GM18909 (cell line): ENCODE results near the gene DBN1.
"Not testable (repeated sequence)": the region's sequence is repeated elsewhere in the genome, so short reads cannot be mapped to it uniquely, and the experiment has no call there.

Source experiments
- ATAC-seq: cut with Tn5 transposase; IDR thresholded peaks from one replicate; pipeline ENCODE4 v1.9.1; 2021; ENCODE audit warnings: mild to moderate bottlenecking; ENCODE audit not compliant: unreplicated experiment, poor library complexity

Gene DBN1

DNA sequence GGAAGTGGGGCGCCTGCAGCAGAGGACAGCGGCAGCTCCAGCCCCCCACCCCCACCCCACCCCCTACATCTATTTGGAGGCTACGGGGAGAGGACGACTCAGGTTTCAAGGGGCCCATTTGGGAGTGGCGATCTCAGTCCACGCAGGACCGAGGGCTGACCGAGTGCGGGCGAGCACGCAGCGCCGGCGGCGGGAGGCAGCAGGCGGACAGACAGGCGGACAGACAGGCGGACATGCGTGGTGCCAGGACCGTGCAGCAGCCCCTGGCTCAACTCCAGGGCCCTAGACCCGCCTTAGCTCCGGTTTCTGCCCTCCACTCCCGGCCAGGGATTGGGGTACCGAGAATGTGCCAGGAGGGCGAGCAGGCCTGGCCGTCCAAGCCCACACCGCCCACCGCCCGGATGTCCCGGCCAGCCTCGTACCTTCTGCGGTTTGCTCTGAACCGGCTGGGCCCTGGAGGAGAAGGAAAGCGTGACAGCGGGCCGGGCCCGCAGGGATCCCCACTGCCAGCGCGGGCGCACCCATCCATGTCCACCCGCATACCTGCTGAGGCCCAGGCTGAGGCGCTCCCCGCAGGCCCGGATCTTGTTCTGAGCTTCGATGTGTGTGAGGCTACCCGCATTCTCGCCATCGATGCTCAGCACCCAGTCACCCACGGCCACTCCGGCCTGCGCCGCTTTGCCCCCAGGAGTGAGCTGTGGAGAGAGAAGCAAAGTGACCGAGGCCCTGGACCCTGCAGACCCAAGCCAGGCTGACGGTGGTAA is 18.7 kb upstream of the DBN1 start:
- no peak for ATAC-seq

DNA sequence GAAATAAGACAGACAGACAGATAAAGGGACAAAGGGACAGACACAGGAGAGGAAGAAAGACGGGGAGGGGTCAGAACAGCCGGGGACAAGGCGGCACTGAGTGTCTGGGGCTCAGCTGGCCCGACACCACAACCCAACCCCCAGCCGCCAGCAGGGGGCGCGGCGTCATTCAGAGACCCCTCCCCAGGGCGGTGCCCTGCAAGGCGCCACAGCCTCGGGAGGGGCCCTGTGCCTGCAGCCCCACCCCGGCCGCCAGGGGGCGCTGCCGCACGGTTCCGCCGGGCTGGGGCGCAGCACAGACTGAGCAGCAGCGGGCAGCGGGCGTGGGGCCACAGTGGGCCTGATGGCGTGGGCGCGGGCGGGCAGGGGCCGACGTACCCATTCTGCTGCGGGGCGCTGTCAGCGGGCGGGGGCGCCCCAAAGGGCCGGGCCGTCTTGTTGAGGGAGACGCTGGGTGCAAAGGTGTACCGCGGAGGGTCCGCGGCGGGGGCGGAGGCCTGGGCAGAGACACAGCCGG is 18.1 kb upstream of the DBN1 start:
- no peak for ATAC-seq

GRCh38 chr5:177490992-177491391 is 17.6 kb upstream of the DBN1 start:
- no peak for ATAC-seq

DNA sequence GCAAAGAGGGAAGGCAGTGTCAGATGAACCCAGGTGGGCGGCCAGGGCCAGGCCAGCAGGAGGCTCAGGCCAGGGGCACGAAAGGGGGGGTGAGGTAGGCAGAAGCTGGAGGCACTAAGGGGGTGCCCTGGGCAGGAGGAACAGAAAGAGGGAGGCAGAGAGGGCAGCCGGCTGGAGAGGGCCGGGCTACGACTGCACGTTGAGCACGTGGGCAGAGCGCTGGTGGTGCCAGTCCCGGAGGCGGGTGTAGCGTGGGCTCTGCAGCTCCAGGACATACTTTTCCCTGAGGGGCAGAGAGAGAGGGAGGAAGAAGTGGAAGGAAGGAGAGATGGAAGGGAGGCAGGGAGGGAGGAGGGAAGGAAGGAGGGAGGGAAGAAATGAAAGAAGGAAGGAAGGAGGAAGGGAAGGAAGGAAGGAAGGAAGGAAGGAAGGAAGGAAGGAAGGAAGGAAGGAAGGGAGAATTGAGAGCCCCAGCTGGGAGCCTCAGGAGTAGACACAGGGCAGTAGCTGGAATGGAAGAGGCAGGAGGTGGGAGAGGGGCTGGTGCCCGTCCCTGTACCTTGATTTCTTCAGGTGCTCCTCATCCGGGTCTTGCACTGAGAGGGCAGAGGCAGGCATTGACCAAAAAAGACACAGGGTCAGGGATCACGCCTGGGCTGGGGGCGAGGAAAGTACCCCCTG is 17.0 kb upstream of the DBN1 start:
- no peak for ATAC-seq

GRCh38 chr5:177489119-177489716 is 15.8 kb upstream of the DBN1 start:
- ATAC-seq = no peak

DNA sequence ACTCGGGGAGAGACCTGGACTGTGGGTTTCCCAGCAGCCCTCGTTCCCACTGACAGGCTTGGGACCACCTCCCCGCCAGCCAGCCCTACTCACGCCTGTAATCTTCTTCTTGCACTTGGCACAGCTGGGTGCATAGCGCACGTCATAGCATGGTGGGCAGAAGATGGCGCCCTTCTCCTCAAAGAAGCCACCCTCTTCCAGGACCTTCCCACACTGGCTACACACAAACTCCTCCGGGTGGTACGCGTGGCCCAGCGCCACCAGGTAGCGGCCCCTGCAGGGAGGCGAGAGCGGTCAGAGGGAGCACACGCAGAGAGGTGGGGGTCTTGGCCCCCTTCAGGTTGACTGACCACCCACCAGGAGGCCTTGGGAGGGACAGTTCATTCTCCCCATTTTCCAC is 14.5 kb upstream of the DBN1 start:
- no peak for ATAC-seq

- ATAC-seq = no peak
Observed at GRCh38 chr5:177487144-177487543, 13.7 kb upstream of the DBN1 start.

DNA sequence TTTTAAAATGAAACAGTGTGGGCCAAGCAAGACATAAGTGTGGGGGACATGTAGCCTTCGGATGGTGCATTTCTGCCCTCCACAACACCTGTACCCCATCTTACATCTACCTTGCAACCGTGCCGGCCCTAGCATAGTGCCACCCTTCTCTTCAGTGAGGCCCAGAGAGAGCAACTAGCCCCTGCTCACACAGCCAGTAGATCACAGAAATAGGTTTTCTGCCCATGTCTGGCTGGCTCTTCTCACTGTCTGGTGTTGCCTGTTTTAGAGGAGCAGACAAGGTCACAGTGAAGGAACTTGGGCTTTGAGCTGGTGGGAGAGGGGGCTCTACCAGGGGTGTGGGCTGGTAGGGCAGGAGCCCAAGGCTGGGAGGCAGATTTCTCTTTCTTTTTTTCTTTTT is 12.8 kb upstream of the DBN1 start:
- ATAC-seq = no peak

- ATAC-seq = not testable (repeated sequence)
Observed at GRCh38 chr5:177485753-177486152, 12.3 kb upstream of the DBN1 start.

- ATAC-seq = no peak
Observed at GRCh38 chr5:177484902-177485549, 11.6 kb upstream of the DBN1 start.

- ATAC-seq = no peak
Observed at GRCh38 chr5:177483994-177484901, 10.8 kb upstream of the DBN1 start.

- ATAC-seq = no peak
Observed at GRCh38 chr5:177483042-177483441, 9.6 kb upstream of the DBN1 start.

- ATAC-seq = no peak
Observed at GRCh38 chr5:177482359-177482795, 8.9 kb upstream of the DBN1 start.

GRCh38 chr5:177479774-177480173 is 6.3 kb upstream of the DBN1 start:
- ATAC-seq = no peak

DNA sequence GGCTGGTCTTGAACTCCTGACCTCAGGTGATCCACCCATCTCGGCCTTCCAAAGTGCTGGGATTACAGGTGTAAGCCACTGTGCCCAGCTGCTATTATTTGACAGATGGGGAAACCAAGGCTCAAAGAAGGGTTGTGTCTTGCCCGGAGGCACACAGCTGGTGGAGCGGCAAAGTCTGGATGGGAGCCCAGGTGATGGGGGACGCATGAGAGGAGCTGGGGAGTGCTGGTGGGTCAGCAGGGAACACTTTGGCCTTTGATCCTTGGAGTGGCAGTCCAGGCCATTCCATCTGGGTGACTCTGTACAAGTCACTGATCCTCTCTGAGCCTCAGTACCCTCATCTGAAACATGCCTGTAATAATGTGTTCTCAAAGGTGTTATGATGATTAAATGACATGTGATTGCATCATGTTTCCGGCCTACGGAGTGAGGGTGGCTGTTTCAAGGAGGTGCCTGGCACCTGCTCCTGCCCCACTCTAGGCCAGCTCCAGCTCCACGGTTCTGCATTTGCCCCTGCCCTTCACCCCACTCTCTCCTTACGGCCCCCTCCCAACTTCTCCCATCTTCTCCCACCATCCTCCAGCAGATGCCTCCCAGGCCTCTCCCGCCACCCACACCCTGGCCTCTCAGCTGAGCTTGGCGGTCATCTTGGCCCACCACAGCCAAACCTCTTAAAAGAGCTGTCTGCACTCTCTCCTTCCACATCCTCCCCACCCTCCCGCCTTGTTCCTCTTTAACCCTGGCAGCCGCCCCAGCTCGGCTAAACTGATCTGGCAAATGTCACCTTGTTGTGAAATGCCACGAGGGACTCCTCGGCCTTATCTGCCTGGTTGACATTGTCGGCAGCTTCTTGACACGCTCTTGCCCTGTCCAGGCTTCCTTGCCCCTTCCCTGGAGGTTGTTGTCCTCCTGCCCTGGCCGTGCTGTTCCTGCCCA is 5.5 kb upstream of the DBN1 start:
- ATAC-seq = no peak

DNA sequence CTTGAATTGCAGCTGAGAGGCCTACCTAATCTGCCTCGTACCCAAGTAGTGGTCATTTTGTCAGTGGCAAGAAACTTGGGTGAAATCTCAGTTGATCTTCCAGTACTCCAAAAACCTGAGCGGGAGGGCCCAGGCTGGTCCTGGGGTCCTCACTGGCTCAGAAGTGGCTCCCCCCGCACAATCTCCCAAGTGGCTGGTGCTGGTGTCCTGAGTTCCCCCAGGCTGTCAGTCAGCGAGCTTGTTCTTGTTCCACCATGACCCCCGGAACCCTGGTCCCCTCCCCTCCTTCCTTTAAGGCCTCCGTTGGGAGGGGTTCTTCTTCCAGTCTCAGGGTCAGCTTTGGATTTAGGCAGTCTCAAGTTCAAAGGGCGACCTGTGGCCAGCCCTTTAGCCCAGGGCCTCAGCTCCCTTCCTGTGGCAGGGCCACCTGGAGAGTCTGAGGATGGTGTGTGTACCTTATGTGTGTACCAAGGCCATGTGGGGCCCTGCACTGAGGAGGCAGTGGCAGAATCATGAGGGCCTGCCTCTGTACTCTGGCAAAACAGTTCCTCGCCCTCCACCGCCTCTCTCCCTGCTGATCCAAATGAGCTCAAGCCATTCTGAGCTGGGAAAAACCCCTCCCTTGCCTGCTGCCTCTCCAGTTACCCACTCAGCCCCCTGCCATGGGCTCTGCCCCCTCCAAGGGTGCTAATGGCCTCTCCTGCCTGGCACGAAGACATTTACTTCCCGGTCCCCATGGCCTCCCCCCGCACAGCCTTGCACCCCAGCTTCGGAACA is 4.5 kb upstream of the DBN1 start:
- ATAC-seq = no peak

DNA sequence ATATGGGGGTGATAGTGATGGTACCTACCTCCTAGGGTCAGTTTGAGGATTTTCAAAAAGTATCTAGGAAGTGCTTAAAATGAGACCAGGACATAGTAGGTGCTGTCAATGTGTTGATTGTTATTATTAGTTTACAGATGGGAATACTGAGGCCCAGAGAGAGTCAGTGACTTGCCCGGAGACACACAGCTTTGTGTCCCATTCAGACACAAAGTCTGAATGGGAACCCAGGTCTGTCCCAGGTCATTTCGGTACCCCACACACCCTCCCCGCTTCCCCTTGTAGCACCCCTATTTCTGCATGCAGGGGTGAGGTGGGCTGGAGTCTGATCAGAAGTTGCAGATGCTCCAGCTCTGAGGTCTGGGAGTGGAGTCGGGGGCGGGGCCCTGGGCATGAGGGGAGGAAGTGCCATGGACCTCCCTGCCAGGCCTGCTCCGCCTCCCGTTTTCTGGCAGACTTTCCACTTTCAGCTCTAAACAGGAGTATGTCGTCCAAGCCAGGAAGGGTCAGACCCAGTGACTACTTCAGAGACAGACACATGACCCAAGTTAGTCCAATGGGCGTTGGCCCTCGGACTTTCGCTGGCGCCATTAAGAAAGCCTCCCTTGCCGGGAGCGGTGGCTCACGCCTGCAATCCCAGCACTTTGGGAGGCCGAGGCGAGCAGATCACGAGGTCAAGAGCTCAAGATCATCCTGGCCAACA is 3.2 kb upstream of the DBN1 start:
- ATAC-seq = no peak
